ENCODE data around the gene GNAQ. TPM values are rescaled to one million over a fixed set of nuclear protein-coding genes. Genes with fewer than 3 reads are reported as not detected.

GNAQ gene
- polyA plus RNA-seq, 2 donors, result 11.3 to 12.8 TPM

DNA sequence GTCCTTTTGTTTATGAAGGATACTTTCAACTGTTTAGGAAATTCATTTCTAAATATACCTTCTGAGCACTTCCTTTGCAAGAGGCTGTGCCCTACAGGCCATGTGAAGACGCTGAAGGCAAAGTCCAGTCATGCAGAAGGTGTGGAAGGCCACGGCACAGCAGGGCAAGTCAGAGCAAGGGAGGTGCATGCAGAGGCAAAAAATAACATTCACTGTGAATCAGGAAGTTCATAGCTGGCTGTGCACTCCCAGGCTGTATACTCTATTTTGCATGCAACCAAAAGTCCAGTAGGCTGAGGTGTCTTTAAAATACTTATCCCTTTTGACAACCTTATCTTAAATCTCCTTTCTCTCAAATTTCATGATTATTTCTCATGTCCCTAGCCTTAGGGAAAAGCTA is 50.3 kb downstream of the GNAQ start:
- Histone ChIP-seq H3K36me3 (ENCODE audit: control insufficient read depth in 2 of 2, insufficient read depth in 2 of 2, low read length in 1 of 2) (no peaks in the 10 kb centered on the region), H3K27me3 (ENCODE audit: control insufficient read depth in 1 of 2, insufficient read depth in 2 of 2, low read length in 2 of 2) (no peaks in the 10 kb centered on the region), H3K4me3 (ENCODE audit: low read depth in 1 of 2, low read length in 2 of 2) (no peak overlapping the region), H3K27ac (ENCODE audit: low read depth in 2 of 2, low read length in 1 of 2) (peak overlapping the region; percentile 61 to 74), H3K9me3 (ENCODE audit: control insufficient read depth in 2 of 2, insufficient read depth in 1 of 2, low read depth in 1 of 2, low read length in 1 of 2) (no peaks in the 10 kb centered on the region), H3K4me1 (ENCODE audit: control insufficient read depth in 2 of 2, insufficient read depth in 2 of 2, low read length in 1 of 2) (peaks cover 2 to 3% of the 10 kb centered on the region in 2 donors)
- 11 to 14% methylated on average over 2 of the region's 2 CpGs for WGBS, 2 donors

GRCh38 chr9:77980622-77981021 is 51.0 kb downstream of the GNAQ start:
- H3K9me3 ChIP-seq (ENCODE audit: control insufficient read depth in 2 of 2, insufficient read depth in 1 of 2, low read depth in 1 of 2, low read length in 1 of 2), result no peaks in the 10 kb centered on the region
- no peak overlapping the region for H3K4me3 ChIP-seq (ENCODE audit: low read depth in 1 of 2, low read length in 2 of 2)
- no peaks in the 10 kb centered on the region for H3K36me3 ChIP-seq (ENCODE audit: control insufficient read depth in 2 of 2, insufficient read depth in 2 of 2, low read length in 1 of 2)
- no peaks in the 10 kb centered on the region for H3K27me3 ChIP-seq (ENCODE audit: control insufficient read depth in 1 of 2, insufficient read depth in 2 of 2, low read length in 2 of 2)
- no peak overlapping the region for H3K27ac ChIP-seq (ENCODE audit: low read depth in 2 of 2, low read length in 1 of 2)
- peaks cover 3 to 4% of the 10 kb centered on the region in 2 donors for H3K4me1 ChIP-seq (ENCODE audit: control insufficient read depth in 2 of 2, insufficient read depth in 2 of 2, low read length in 1 of 2)

DNA sequence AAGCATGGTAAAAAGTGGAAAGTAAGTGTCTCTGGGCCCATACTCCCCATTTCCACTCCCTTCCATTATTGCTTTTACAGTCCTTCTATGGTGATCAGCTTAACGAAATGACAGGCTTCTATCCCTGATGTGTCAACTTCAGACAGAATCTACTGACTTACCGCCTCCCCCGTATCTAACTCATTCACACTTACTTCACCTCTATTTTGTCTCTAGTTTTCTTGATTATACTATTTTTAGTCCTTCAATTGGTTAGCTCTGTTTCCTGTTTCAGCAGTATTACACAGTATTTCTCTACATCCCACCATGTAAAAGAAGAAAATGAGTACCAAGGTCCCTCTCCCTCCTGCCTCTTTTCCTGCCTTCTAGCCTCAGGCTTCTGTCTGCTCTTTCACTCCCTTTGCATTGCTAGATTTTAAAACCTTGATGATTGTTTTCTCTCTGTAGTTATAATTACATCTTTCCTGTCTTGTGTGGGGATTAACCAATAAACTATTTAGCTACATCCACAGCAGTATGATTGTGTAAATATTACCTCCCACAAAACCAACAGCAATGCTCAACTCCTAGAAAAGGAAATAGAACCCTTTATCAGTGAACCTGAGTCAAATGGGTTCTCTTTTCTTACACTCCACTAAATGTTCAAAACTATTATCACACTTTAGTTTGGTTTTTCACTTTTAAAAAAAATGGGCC is 53.4 kb downstream of the GNAQ start:
- peaks cover 3 to 5% of the 10 kb centered on the region in 2 donors for H3K4me1 ChIP-seq (ENCODE audit: control insufficient read depth in 2 of 2, insufficient read depth in 2 of 2, low read length in 1 of 2)
- peak overlapping the region; percentile 27 to 56 for H3K27ac ChIP-seq (ENCODE audit: low read depth in 2 of 2, low read length in 1 of 2)

DNA sequence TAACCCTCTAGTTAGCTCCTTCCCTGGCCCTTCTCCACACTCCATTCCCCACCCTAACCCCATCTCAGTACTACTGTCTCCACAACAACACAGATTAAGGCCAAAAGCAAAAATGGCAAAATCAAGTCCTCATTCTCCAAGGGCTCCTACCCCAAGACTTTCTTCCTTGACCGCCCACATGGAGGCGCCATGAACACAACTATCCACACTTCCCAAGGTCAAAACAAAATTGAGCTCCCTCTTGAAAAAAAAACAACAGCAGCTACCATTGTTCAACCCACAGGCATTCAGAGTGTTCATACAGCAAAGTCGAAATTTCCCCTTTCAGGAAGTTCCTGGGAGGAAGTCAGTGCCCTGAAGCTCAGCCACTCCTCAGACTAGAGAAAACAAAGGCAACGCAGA is 54.4 kb downstream of the GNAQ start:
- Histone ChIP-seq H3K4me3 (ENCODE audit: low read depth in 1 of 2, low read length in 2 of 2) (no peak overlapping the region), H3K27ac (ENCODE audit: low read depth in 2 of 2, low read length in 1 of 2) (peak overlapping the region; percentile 46 to 81), H3K9me3 (ENCODE audit: control insufficient read depth in 2 of 2, insufficient read depth in 1 of 2, low read depth in 1 of 2, low read length in 1 of 2) (no peaks in the 10 kb centered on the region), H3K36me3 (ENCODE audit: control insufficient read depth in 2 of 2, insufficient read depth in 2 of 2, low read length in 1 of 2) (no peaks in the 10 kb centered on the region), H3K27me3 (ENCODE audit: control insufficient read depth in 1 of 2, insufficient read depth in 2 of 2, low read length in 2 of 2) (no peaks in the 10 kb centered on the region), H3K4me1 (ENCODE audit: control insufficient read depth in 2 of 2, insufficient read depth in 2 of 2, low read length in 1 of 2) (peaks cover 3 to 5% of the 10 kb centered on the region in 2 donors)
- WGBS, 2 donors, result 45 to 48% methylated on average over 4 of the region's 4 CpGs

More for the DNA sequence above, 53.4 kb downstream of the GNAQ start:
- H3K27me3 ChIP-seq (ENCODE audit: control insufficient read depth in 1 of 2, insufficient read depth in 2 of 2, low read length in 2 of 2), result no peaks in the 10 kb centered on the region
- H3K4me3 ChIP-seq (ENCODE audit: low read depth in 1 of 2, low read length in 2 of 2), result no peak overlapping the region
- WGBS, 2 donors, result 69 to 82% methylated on average over 3 of the region's 3 CpGs
- no peaks in the 10 kb centered on the region for H3K36me3 ChIP-seq (ENCODE audit: control insufficient read depth in 2 of 2, insufficient read depth in 2 of 2, low read length in 1 of 2)
- H3K9me3 ChIP-seq (ENCODE audit: control insufficient read depth in 2 of 2, insufficient read depth in 1 of 2, low read depth in 1 of 2, low read length in 1 of 2), result no peaks in the 10 kb centered on the region

GRCh38 chr9:77975806-77976205 is 55.8 kb downstream of the GNAQ start:
- Histone ChIP-seq H3K4me3 (ENCODE audit: low read depth in 1 of 2, low read length in 2 of 2) (no peak overlapping the region), H3K9me3 (ENCODE audit: control insufficient read depth in 2 of 2, insufficient read depth in 1 of 2, low read depth in 1 of 2, low read length in 1 of 2) (no peaks in the 10 kb centered on the region), H3K36me3 (ENCODE audit: control insufficient read depth in 2 of 2, insufficient read depth in 2 of 2, low read length in 1 of 2) (no peaks in the 10 kb centered on the region), H3K27ac (ENCODE audit: low read depth in 2 of 2, low read length in 1 of 2) (no peak overlapping the region), H3K27me3 (ENCODE audit: control insufficient read depth in 1 of 2, insufficient read depth in 2 of 2, low read length in 2 of 2) (no peaks in the 10 kb centered on the region), H3K4me1 (ENCODE audit: control insufficient read depth in 2 of 2, insufficient read depth in 2 of 2, low read length in 1 of 2) (peaks cover 3 to 5% of the 10 kb centered on the region in 2 donors)
- WGBS, 2 donors, result 94 to 95% methylated on average over 5 of the region's 5 CpGs

- Histone ChIP-seq H3K4me1 (ENCODE audit: control insufficient read depth in 2 of 2, insufficient read depth in 2 of 2, low read length in 1 of 2) (peaks cover 3 to 5% of the 10 kb centered on the region in 2 donors), H3K36me3 (ENCODE audit: control insufficient read depth in 2 of 2, insufficient read depth in 2 of 2, low read length in 1 of 2) (no peaks in the 10 kb centered on the region), H3K27ac (ENCODE audit: low read depth in 2 of 2, low read length in 1 of 2) (no peak overlapping the region), H3K9me3 (ENCODE audit: control insufficient read depth in 2 of 2, insufficient read depth in 1 of 2, low read depth in 1 of 2, low read length in 1 of 2) (no peaks in the 10 kb centered on the region), H3K27me3 (ENCODE audit: control insufficient read depth in 1 of 2, insufficient read depth in 2 of 2, low read length in 2 of 2) (no peaks in the 10 kb centered on the region), H3K4me3 (ENCODE audit: low read depth in 1 of 2, low read length in 2 of 2) (no peak overlapping the region)
- 48 to 63% methylated on average over 2 of the region's 2 CpGs for WGBS, 2 donors
Observed at GRCh38 chr9:77975036-77975435, 56.6 kb downstream of the GNAQ start.

DNA sequence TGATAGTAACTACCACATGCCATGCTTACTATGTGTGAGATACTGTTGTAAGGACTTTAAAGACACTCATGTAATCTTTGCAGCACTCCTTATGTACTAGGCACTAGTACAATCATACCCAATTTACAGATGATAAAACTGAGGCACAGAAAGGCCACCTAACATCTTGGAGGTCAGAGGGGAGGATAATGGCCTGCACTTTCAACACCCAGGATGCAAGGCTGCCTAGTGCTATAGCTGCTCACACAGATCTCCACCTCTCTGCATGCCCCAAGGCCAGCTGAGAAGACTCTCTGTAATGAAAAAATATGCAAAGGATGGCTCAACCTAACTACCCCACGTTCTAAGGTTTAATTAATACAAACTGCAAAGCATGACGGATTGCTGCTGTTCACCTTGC is 57.2 kb downstream of the GNAQ start:
- H3K9me3 ChIP-seq (ENCODE audit: control insufficient read depth in 2 of 2, insufficient read depth in 1 of 2, low read depth in 1 of 2, low read length in 1 of 2), result no peaks in the 10 kb centered on the region
- H3K27ac ChIP-seq (ENCODE audit: low read depth in 2 of 2, low read length in 1 of 2), result no peak overlapping the region
- H3K36me3 ChIP-seq (ENCODE audit: control insufficient read depth in 2 of 2, insufficient read depth in 2 of 2, low read length in 1 of 2), result no peaks in the 10 kb centered on the region
- WGBS, 2 donors, result 57 to 60% methylated on average over 2 of the region's 2 CpGs
- H3K4me3 ChIP-seq (ENCODE audit: low read depth in 1 of 2, low read length in 2 of 2), result no peak overlapping the region
- no peaks in the 10 kb centered on the region for H3K27me3 ChIP-seq (ENCODE audit: control insufficient read depth in 1 of 2, insufficient read depth in 2 of 2, low read length in 2 of 2)
- H3K4me1 ChIP-seq (ENCODE audit: control insufficient read depth in 2 of 2, insufficient read depth in 2 of 2, low read length in 1 of 2), result peaks cover 3 to 5% of the 10 kb centered on the region in 2 donors

DNA sequence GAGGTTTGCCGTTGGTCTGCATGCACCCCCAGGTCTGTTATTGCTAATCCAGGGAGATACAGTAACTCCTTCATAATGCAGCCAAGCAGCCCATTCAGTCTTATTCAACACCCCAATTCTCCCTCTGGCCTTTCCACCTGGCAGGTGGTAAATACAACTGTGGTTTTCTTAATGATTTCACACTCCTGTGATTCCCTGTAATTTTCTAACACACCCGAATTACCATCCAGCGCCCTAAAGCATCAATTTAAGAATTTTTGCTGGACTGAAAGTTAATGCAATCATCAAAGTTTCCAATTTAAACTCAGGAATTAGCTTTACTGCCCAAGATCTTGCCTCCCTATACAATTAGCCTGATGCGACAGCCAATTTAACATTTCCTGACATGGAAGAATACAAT is 62.5 kb downstream of the GNAQ start:
- WGBS, 2 donors, result 48 to 66% methylated on average over 4 of the region's 4 CpGs
- no peaks in the 10 kb centered on the region for H3K36me3 ChIP-seq (ENCODE audit: control insufficient read depth in 2 of 2, insufficient read depth in 2 of 2, low read length in 1 of 2)
- no peaks in the 10 kb centered on the region for H3K9me3 ChIP-seq (ENCODE audit: control insufficient read depth in 2 of 2, insufficient read depth in 1 of 2, low read depth in 1 of 2, low read length in 1 of 2)
- H3K4me3 ChIP-seq (ENCODE audit: low read depth in 1 of 2, low read length in 2 of 2), result no peak overlapping the region
- H3K27me3 ChIP-seq (ENCODE audit: control insufficient read depth in 1 of 2, insufficient read depth in 2 of 2, low read length in 2 of 2), result no peaks in the 10 kb centered on the region
- H3K4me1 ChIP-seq (ENCODE audit: control insufficient read depth in 2 of 2, insufficient read depth in 2 of 2, low read length in 1 of 2), result no peaks in the 10 kb centered on the region
- no peak overlapping the region for H3K27ac ChIP-seq (ENCODE audit: low read depth in 2 of 2, low read length in 1 of 2)

DNA sequence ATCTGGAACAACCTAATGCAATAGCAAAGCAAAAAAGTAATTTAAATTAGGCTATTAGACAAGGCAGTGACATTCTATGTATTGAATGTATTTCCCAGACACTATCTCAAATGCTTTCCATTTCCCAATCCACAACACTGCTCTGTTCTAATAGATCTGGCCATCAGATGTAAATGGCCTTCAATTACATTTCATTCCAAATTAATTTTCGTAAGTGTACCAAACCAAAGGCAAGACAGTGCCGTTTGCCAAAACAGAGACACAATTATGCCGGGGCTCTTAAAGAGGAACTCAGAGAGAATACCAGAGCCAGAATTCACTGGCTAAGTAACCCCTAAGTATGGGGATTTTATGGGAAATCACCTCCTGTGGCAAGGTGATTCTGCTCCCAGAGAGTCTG is 63.1 kb downstream of the GNAQ start:
- Histone ChIP-seq H3K27me3 (ENCODE audit: control insufficient read depth in 1 of 2, insufficient read depth in 2 of 2, low read length in 2 of 2) (no peaks in the 10 kb centered on the region), H3K36me3 (ENCODE audit: control insufficient read depth in 2 of 2, insufficient read depth in 2 of 2, low read length in 1 of 2) (no peaks in the 10 kb centered on the region), H3K27ac (ENCODE audit: low read depth in 2 of 2, low read length in 1 of 2) (no peak overlapping the region), H3K4me3 (ENCODE audit: low read depth in 1 of 2, low read length in 2 of 2) (no peak overlapping the region), H3K9me3 (ENCODE audit: control insufficient read depth in 2 of 2, insufficient read depth in 1 of 2, low read depth in 1 of 2, low read length in 1 of 2) (no peaks in the 10 kb centered on the region), H3K4me1 (ENCODE audit: control insufficient read depth in 2 of 2, insufficient read depth in 2 of 2, low read length in 1 of 2) (no peaks in the 10 kb centered on the region)
- 37 to 48% methylated on average over 3 of the region's 3 CpGs for WGBS, 2 donors

DNA sequence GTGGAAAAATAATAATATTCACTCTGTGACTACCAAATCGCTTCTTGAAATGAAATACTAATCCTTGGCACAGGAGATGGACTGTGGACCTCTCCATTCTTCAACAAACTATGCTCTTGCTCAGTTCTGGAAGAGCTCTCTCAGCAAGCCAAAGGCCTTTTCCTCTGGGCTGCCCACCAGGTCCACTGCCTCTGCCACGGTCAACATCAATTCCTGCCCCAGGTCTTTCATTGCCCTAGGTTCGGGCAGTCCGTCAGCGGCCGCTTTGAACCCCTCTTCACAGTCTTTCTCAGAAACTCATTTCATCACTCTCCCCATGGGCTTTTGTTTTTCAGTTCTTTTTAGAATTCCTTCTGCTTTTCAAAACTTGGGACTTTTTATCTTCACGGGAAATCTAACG is 64.9 kb downstream of the GNAQ start:
- 91% methylated on average over 8 of the region's 8 CpGs for WGBS, 2 donors

More for the DNA sequence above, 64.9 kb downstream of the GNAQ start:
- Histone ChIP-seq H3K9me3 (ENCODE audit: control insufficient read depth in 2 of 2, insufficient read depth in 1 of 2, low read depth in 1 of 2, low read length in 1 of 2) (no peaks in the 10 kb centered on the region), H3K36me3 (ENCODE audit: control insufficient read depth in 2 of 2, insufficient read depth in 2 of 2, low read length in 1 of 2) (no peaks in the 10 kb centered on the region), H3K4me1 (ENCODE audit: control insufficient read depth in 2 of 2, insufficient read depth in 2 of 2, low read length in 1 of 2) (no peaks in the 10 kb centered on the region), H3K27ac (ENCODE audit: low read depth in 2 of 2, low read length in 1 of 2) (no peak overlapping the region), H3K27me3 (ENCODE audit: control insufficient read depth in 1 of 2, insufficient read depth in 2 of 2, low read length in 2 of 2) (no peaks in the 10 kb centered on the region), H3K4me3 (ENCODE audit: low read depth in 1 of 2, low read length in 2 of 2) (no peak overlapping the region)
